ENCODE results near the gene VAMP5. TPM values are rescaled to one million over a fixed set of nuclear protein-coding genes. Genes with fewer than 3 reads are reported as not detected.
A peak's percentile ranks its signal among the peaks of the same experiment; 100 is the strongest.
"Not testable (repeated sequence)": the region's sequence is repeated elsewhere in the genome, so short reads cannot be mapped to it uniquely, and the experiment has no call there.

Gene VAMP5
- total RNA-seq, 1 donor from 2014 or later: 15.7 TPM

- no peak for DNase-seq
Observed at GRCh38 chr2:85584857-85585780, 888 bp downstream of the VAMP5 start.

- DNase-seq: no peak
Observed at GRCh38 chr2:85585781-85586105, 1.5 kb downstream of the VAMP5 start.

- DNase-seq: no peak
Observed at GRCh38 chr2:85588236-85588635, 4.0 kb downstream of the VAMP5 start.

- DNase-seq: no peak
Observed at GRCh38 chr2:85588645-85589044, 4.4 kb downstream of the VAMP5 start.

- no peak for DNase-seq
Observed at GRCh38 chr2:85589181-85589580, 5.0 kb downstream of the VAMP5 start.

GRCh38 chr2:85589982-85590791 is 6.0 kb downstream of the VAMP5 start:
- no peak for DNase-seq

- no peak for DNase-seq
Observed at GRCh38 chr2:85590950-85591349, 6.7 kb downstream of the VAMP5 start.

- DNase-seq: no peak
Observed at GRCh38 chr2:85591563-85591962, 7.3 kb downstream of the VAMP5 start.

- DNase-seq: not testable (repeated sequence)
Observed at GRCh38 chr2:85592299-85592698, 8.1 kb downstream of the VAMP5 start.

- no peak for DNase-seq
Observed at GRCh38 chr2:85593023-85593422, 8.8 kb downstream of the VAMP5 start.

- no peak for DNase-seq
Observed at GRCh38 chr2:85594715-85595300, 10.6 kb downstream of the VAMP5 start.

GRCh38 chr2:85595301-85596025 is 11.2 kb downstream of the VAMP5 start, which contains the start of gene RNF181:
TSS of gene RNF181 (plus strand) at chr2:85595745. CDS start at chr2:85595764, 19 bp downstream.
- DNase-seq: peak; percentile 99

- DNase-seq: no peak
Observed at GRCh38 chr2:85596026-85596333, 11.7 kb downstream of the VAMP5 start.

- DNase-seq: no peak
Observed at GRCh38 chr2:85596486-85597143, 12.4 kb downstream of the VAMP5 start.

GRCh38 chr2:85597241-85597640 is 13.0 kb downstream of the VAMP5 start:
- DNase-seq: no peak

- DNase-seq: no peak
Observed at GRCh38 chr2:85598594-85599340, 14.5 kb downstream of the VAMP5 start.

GRCh38 chr2:85599468-85600234 is 15.4 kb downstream of the VAMP5 start:
- no peak for DNase-seq

GRCh38 chr2:85600235-85600575 is 16.0 kb downstream of the VAMP5 start:
- no peak for DNase-seq

GRCh38 chr2:85600951-85601770 is 16.9 kb downstream of the VAMP5 start:
- DNase-seq: no peak
